Renal pelvis (tissue), 4 donors: ENCODE results near the gene ZBTB7C. TPM values are rescaled to one million over a fixed set of nuclear protein-coding genes. Genes with fewer than 3 reads are reported as not detected.
A peak's percentile ranks its signal among the peaks of the same experiment; 100 is the strongest.

Experiments
- DNase-seq: peaks from one replicate; pipeline ENCODE4 v3.0.0-alpha.2; 2013
- polyA plus RNA-seq, 3 donors: library from polyadenylated mRNA; unstranded; fragments of 120-200 nt; gene quantifications; one replicate each; pipeline ENCODE4 v1.2.1, GENCODE V29; 2013; ENCODE audit not compliant: insufficient read length in 3 of 3

ZBTB7C gene
- polyA plus RNA-seq, 3 donors: 14.0 to 16.8 (median 16.7) TPM

- no peak for DNase-seq
These were observed 190.7 kb downstream of the ZBTB7C start for GRCh38 chr18:48218285-48219022.

GRCh38 chr18:48217258-48218250 lies 191.6 kb downstream of the ZBTB7C start:
- DNase-seq: no peak

DNA sequence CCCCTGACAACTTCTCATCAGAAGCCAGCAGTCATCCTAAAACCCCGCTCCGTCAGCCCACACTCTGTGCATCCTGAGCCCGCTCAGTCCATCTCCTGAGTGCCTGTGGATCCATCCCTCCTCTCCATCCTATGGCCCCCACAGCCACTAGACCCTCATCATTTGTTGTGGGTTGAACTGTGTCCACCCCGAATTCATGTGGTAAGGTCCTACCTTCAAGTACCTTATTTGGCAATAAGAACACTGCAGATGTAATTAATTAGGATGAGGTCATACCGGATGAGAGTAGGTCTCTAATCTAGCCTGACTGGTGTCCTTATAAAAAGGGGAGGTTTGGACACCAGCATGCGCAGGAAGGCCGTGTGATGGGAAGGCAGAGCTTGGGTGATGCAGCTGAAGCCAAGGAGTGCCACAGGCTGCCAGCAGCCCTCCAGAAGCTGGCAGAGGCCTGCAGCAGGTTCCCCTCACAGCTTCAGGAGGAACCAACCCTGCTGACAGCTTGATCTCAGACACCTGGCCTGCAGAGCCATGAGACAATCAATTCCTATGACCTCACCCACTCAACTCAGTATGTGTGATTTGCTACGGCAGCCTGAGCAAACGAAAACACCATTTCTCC lies 192.4 kb downstream of the ZBTB7C start:
- peak; percentile 42 for DNase-seq

GRCh38 chr18:48215876-48216638 lies 193.1 kb downstream of the ZBTB7C start:
- DNase-seq: no peak

DNA sequence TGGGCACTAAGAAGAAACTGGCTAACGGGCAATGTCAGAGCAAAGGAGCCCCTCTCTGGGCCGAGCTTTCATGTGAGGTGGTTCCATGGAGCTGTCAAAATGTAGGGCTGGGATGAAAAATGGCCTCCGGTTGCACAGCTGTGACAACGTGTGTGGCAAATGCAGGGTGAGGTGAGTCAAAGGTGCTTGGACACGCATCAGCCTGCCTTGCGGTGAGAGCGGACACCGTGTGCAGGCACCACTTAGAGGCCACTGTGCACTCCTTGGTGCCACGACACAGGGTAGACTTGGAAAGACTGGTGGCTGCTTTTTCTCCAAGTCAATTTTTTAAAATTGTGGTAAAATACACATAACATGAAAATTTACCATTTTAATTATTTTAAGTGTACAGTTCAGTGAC lies 195.4 kb downstream of the ZBTB7C start:
- no peak for DNase-seq

GRCh38 chr18:48208432-48209140 lies 200.6 kb downstream of the ZBTB7C start:
- no peak for DNase-seq

GRCh38 chr18:48207733-48208132 lies 201.4 kb downstream of the ZBTB7C start:
- no peak for DNase-seq

GRCh38 chr18:48206887-48207286 lies 202.3 kb downstream of the ZBTB7C start:
- DNase-seq: no peak

- DNase-seq: no peak
These were observed 205.1 kb downstream of the ZBTB7C start for GRCh38 chr18:48203961-48204666.

- no peak for DNase-seq
These were observed 205.8 kb downstream of the ZBTB7C start for GRCh38 chr18:48203288-48203945.

- DNase-seq: no peak
These were observed 206.6 kb downstream of the ZBTB7C start for GRCh38 chr18:48202350-48203260.

GRCh38 chr18:48202006-48202348 lies 207.2 kb downstream of the ZBTB7C start:
- DNase-seq: no peak

- DNase-seq: no peak
These were observed 207.7 kb downstream of the ZBTB7C start for GRCh38 chr18:48201337-48202005.

DNA sequence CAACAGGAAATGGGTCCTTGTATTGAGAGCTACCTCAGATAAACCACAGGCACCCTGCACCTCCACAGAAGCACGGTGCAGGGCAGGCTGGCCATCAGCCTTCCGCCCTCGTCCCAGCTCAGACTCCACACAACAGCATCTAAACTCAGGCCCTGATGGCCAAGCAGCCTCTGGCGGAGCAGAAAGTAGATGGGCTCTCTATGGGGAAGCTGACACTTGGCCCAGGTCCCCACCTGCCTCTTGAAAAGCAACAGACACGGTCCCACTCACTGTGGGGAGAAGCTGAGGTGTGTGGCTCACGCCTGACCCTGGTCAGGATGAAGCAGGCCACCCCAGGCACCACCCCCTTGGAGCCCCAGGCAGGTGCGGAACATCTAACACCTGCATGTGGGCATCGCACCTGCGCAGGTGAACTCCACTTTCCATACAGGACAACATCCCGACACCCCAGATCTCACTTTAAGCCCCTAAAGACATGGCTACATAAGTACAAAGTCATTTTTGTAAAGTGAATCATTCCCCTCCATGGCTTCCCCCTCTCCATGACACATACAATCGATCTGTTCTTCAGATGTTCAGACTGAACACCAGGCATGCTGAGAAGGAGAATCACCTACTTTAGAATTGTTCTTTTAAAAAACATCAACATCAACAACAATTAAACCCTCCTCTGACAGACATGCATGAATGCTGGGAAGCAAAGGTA lies 208.4 kb downstream of the ZBTB7C start:
- DNase-seq: no peak

DNA sequence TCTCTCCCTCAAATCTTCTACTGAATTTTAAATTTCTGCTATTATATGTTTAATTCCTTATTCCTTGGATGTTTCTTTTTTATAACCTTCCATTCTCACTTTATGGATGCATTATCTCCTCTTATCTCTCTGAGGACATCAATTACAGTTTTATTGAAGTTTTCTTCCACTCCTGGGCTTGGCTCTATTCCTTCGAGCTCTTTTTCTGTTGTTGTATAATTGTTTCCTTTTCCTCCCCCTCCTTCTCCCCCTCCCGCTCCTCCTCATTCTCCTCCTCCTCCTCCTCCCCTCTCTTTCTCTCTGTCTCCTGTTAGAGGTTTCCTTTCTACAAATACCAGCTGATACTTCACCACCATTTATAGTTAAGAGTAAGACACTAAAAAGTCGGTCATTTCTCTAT lies 209.8 kb downstream of the ZBTB7C start:
- no peak for DNase-seq

GRCh38 chr18:48197819-48198218 lies 211.4 kb downstream of the ZBTB7C start:
- no peak for DNase-seq

DNA sequence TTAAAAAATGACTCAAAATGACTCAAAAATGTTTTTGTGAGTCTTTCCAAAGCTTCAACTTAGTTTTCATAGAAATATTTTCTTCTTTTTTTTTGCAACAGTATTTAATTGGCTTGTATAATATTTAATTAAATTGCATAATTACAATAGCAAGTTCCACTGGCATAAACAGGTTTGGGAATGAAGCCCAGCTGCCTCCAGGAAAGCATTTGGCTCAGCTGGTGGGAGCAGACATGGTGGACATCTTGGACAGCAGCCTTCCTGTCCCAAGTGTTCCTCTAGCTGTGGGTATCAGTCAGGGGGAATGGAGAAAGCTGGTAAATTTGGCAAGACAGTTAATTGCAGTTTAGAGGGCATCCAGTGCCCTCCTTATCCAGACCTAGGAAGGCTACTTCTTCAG lies 213.4 kb downstream of the ZBTB7C start:
- no peak for DNase-seq
